A549 (cell line): ENCODE data around the gene PRCP.

Experiments used
- CEBPB ChIP-seq, 2 experiments: fragments of >200 bp in 1 of 2; sonication (Bioruptor Twin) in 1 of 2; formaldehyde crosslinking in 1 of 2; IDR thresholded peaks; 2 replicates each; pipeline ENCODE4 v1.6.1; 2012 to 2016
- CTCF ChIP-seq: fragments of >200 bp; sonication (Bioruptor Twin); formaldehyde crosslinking; IDR thresholded peaks from 3 replicates; pipeline ENCODE4 v1.5.1; 2016
- E2F6 ChIP-seq: IDR thresholded peaks from 2 replicates; pipeline ENCODE4 v1.6.1; 2012; ENCODE audit warnings: low read depth, borderline replicate concordance
- KDM1A ChIP-seq: fragments of 200-600 bp; sonication (generic); IDR thresholded peaks from 2 replicates; pipeline ENCODE4 v1.6.1; 2016; ENCODE audit warnings: low read depth, mild to moderate bottlenecking
- POLR2A ChIP-seq: IDR thresholded peaks from 2 replicates; pipeline ENCODE4 v1.6.1; 2012; ENCODE audit warnings: mild to moderate bottlenecking, low read length
- RAD21 ChIP-seq, 2 experiments: fragments of >200 bp in 1 of 2; sonication (Bioruptor Twin) in 1 of 2; formaldehyde crosslinking in 1 of 2; IDR thresholded peaks in 1 of 2; conservative IDR thresholded peaks in 1 of 2; 2 replicates in 1 of 2; 3 replicates in 1 of 2; pipeline ENCODE4 v1.6.1; 2012 to 2018; ENCODE audit warnings: inconsistent platforms in 1 of 2
- RFX5 ChIP-seq: fragments of 450-650 bp; IDR thresholded peaks from 2 replicates; pipeline ENCODE4 v1.7.1; 2014; ENCODE audit warnings: antibody characterized with exemption, mild to moderate bottlenecking, moderate library complexity

GRCh38 chr11:82859750-82860149, 40.5 kb downstream of the PRCP start:
- TF ChIP-seq KDM1A (no peak), CTCF (no peak), POLR2A (no peak), CEBPB (IDR thresholded peaks at IDR 0.05) (no peak), RAD21 (conservative IDR thresholded peaks at IDR 0.05 in 1 of 2, IDR thresholded peaks at IDR 0.05 in 1 of 2) (no peak), E2F6 (no peak), RFX5 (no peak)
